ENCODE results near the gene CD52.

Gene CD52

GRCh38 chr1:26317612-26318337 is at the start of gene CD52:
Gene CD52, plus strand, starts transcription at chr1:26317958. Its CDS starts 60 bp downstream, at chr1:26318018.
- DNase-seq: peak; percentile 64

- no peak for DNase-seq
These were observed 49.2 kb upstream of the CD52 start for GRCh38 chr1:26268290-26269197.

GRCh38 chr1:26269198-26269550 is 48.6 kb upstream of the CD52 start:
- no peak for DNase-seq

GRCh38 chr1:26274801-26275425 is 42.8 kb upstream of the CD52 start:
- DNase-seq: no peak

GRCh38 chr1:26275580-26276431 is 42.0 kb upstream of the CD52 start:
- peak; percentile 74 for DNase-seq

GRCh38 chr1:26276432-26276838 is 41.3 kb upstream of the CD52 start:
- no peak for DNase-seq

GRCh38 chr1:26277261-26277661 is 40.5 kb upstream of the CD52 start:
- no peak for DNase-seq

- no peak for DNase-seq
These were observed 40.0 kb upstream of the CD52 start for GRCh38 chr1:26277719-26278118.

GRCh38 chr1:26278303-26278702 is 39.5 kb upstream of the CD52 start:
- no peak for DNase-seq

GRCh38 chr1:26278724-26279455 is 38.9 kb upstream of the CD52 start:
- no peak for DNase-seq

GRCh38 chr1:26279456-26280332 is 38.1 kb upstream of the CD52 start, which contains the start of gene SH3BGRL3:
Gene SH3BGRL3, plus strand, starts transcription at chr1:26280086. Its CDS starts 70 bp downstream, at chr1:26280156.
- DNase-seq: peak; percentile 70

GRCh38 chr1:26280333-26281042 is 37.3 kb upstream of the CD52 start:
- DNase-seq: no peak

- no peak for DNase-seq
These were observed 36.4 kb upstream of the CD52 start for GRCh38 chr1:26281091-26281958.

GRCh38 chr1:26281971-26282370 is 35.8 kb upstream of the CD52 start:
- no peak for DNase-seq

- DNase-seq: no peak
These were observed 35.3 kb upstream of the CD52 start for GRCh38 chr1:26282401-26282918.

GRCh38 chr1:26283279-26283853 is 34.4 kb upstream of the CD52 start:
- DNase-seq: no peak

- DNase-seq: no peak
These were observed 33.7 kb upstream of the CD52 start for GRCh38 chr1:26283871-26284596.

All from activated T-cell treated with anti-CD3 and anti-CD28 coated beads for 4 hours (primary cell).